Ectodermal cell (in vitro differentiated cells): Measurements from ENCODE around the gene SLC16A13.
"Not testable (repeated sequence)": the region's sequence is repeated elsewhere in the genome, so short reads cannot be mapped to it uniquely, and the experiment has no call there.

Source experiments
- H3K27ac ChIP-seq: 2 replicates; pipeline ENCODE4 v1.7.0; 2013; ENCODE audit warnings: mild to moderate bottlenecking, low read depth, low read length; ENCODE audit not compliant: insufficient read depth, poor library complexity, severe bottlenecking
- H3K27me3 ChIP-seq: 2 replicates; pipeline ENCODE4 v1.7.0; 2013; ENCODE audit warnings: mild to moderate bottlenecking, low read length; ENCODE audit not compliant: insufficient read depth, control insufficient read depth, poor library complexity, severe bottlenecking
- H3K36me3 ChIP-seq: one replicate; pipeline ENCODE4 v1.7.0; 2013; ENCODE audit warnings: low read length; ENCODE audit not compliant: control insufficient read depth, insufficient read depth
- H3K4me1 ChIP-seq: one replicate; pipeline ENCODE4 v1.7.0; 2013; ENCODE audit warnings: low read length; ENCODE audit not compliant: control insufficient read depth, insufficient read depth
- H3K4me3 ChIP-seq: 2 replicates; pipeline ENCODE4 v1.7.0; 2013; ENCODE audit warnings: low read depth, low read length, control low read depth; ENCODE audit not compliant: insufficient read depth
- H3K9me3 ChIP-seq: 2 replicates; pipeline ENCODE4 v1.7.0; 2013; ENCODE audit warnings: mild to moderate bottlenecking, low read length, moderate library complexity; ENCODE audit not compliant: control insufficient read depth
- WGBS, 2 experiments: methylation state at CpG; one replicate each; pipeline ENCODE4 v1.1.7; 2013; ENCODE audit warnings: missing lambda C conversion rate in 2 of 2; 5-methylcytosine and 5-hydroxymethylcytosine counted together

Gene SLC16A13

DNA sequence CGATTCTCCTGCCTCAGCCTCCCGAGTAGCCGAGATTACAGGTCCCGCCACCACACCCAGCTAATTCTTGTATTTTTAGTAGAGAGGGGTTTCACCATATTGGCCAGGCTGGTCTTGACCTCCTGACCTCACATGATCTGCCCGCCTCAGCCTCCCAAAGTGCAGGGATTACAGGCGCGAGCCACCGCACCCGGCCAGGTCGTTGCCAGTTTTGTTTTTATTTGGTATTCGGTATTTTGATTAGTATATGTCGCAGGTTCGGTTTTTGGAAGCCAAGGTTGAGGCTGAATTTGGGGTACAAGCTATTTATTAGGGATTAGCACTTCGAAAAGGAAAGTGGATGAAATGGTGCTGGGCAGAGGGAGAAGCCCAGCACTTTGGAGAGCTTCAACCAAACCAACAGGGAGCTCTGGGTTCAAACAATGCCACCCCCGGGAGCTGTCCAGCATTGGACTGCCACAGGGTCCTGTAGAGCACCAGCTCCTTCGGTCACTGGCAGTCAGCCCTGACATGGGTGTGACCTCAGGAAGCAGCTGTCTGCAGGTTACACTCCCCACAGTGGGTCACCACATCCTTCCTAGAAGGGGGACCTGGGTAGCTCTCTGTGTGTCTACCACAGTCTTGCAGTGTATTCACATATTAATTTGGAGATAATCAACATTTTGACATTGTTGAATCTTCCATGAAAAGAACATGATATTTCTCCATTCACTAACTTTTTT, 45.7 kb downstream of the SLC16A13 start:
- H3K4me3 ChIP-seq, result no peak overlapping the region
- WGBS, 2 experiments, result 90 to 93% methylated on average over 16 of the region's 16 CpGs
- H3K4me1 ChIP-seq, result no peaks in the 10 kb centered on the region
- no peaks in the 10 kb centered on the region for H3K36me3 ChIP-seq
- H3K27me3 ChIP-seq, result no peaks in the 10 kb centered on the region
- no peaks in the 10 kb centered on the region for H3K9me3 ChIP-seq
- H3K27ac ChIP-seq, result no peak overlapping the region

DNA sequence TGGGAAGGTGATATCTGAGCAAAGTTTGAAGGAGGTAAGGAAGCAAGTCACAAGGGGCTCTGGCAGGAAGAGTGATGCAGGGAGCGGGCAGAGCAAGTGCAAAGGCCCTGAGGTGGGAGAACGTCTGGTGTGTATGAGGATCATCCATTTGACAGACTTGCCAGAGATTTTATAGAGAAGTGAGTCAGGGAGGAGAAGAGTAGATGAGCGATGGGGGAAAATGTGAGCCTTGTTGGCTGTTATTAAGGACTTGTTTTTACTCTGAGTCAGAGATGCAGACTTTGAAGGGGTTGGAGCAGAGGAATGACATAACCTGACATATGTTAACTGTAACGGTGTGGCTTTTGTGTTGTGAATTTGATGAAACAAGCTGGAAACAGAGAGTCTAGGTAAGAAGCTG, 47.8 kb downstream of the SLC16A13 start:
- no peaks in the 10 kb centered on the region for H3K4me1 ChIP-seq
- H3K9me3 ChIP-seq, result no peaks in the 10 kb centered on the region
- no peaks in the 10 kb centered on the region for H3K27me3 ChIP-seq
- no peak overlapping the region for H3K27ac ChIP-seq
- no peak overlapping the region for H3K4me3 ChIP-seq
- WGBS, 2 experiments, result 92 to 93% methylated on average over 4 of the region's 4 CpGs
- no peaks in the 10 kb centered on the region for H3K36me3 ChIP-seq

DNA sequence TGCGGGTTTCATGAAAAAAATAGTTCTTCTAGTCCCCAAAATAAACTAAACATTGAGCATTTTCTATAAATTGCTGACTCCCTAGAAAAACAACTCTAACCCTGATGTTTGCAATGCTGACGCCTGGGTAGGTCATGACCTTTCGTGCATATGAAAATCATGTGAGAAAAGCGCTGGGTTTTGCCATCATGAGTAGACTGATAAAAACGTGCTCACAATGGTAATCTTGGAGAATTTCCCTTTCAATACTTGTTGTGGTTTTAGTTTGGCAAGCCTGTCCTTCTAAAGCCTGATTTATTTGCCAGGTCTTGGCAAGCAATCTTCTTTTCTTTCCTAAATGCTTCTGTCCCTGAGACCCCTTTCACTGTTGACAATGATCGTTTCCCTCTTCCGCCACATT, 48.3 kb downstream of the SLC16A13 start:
- WGBS, 2 experiments, result 88 to 90% methylated on average over 7 of the region's 7 CpGs
- no peaks in the 10 kb centered on the region for H3K27me3 ChIP-seq
- no peak overlapping the region for H3K27ac ChIP-seq
- no peaks in the 10 kb centered on the region for H3K36me3 ChIP-seq
- no peak overlapping the region for H3K4me3 ChIP-seq
- no peaks in the 10 kb centered on the region for H3K9me3 ChIP-seq
- H3K4me1 ChIP-seq, result no peaks in the 10 kb centered on the region

DNA sequence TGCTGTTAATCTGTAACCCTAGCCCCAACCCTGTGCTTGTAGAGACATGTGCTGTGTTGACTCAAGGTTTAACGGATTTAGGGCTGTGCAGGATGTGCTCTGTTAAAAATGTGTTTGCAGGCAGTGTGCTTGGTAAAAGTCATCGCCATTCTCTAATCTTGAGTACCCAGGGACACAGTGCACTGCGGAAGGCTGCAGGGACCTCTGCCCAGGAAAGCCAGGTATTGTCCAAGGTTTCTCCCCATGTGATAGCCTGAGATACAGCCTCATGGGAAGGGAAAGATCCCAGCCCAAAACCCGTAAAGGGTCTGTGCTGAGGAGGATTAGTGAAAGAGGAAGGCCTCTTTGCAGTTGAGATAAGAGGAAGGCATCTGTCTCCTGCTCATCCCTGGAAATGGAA, 52.6 kb downstream of the SLC16A13 start:
- not testable (repeated sequence) for H3K9me3 ChIP-seq, H3K27me3 ChIP-seq, H3K4me3 ChIP-seq, H3K27ac ChIP-seq, H3K36me3 ChIP-seq, H3K4me1 ChIP-seq
- 87 to 89% methylated on average over 4 of the region's 4 CpGs for WGBS, 2 experiments

DNA sequence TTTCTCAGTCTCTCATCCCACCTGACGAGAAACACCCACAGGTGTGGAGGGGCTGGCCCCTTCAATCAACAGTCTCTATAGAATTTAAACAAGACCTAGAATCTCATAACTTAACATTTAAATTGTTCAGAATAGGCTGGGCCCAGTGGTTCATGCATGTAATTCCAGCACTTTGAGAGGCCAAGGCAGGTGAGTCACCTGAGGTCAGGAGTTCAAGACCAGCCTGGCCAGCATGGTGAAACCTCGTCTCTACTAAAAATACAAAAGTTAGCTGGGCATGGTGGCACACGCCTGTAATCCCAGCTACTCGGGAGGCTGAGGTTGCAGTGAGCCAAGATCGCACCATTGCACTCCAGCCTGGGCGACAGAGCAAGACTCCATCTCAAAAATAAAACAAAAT, 53.8 kb downstream of the SLC16A13 start:
- not testable (repeated sequence) for H3K4me3 ChIP-seq, H3K27me3 ChIP-seq, H3K27ac ChIP-seq, H3K4me1 ChIP-seq, H3K36me3 ChIP-seq, H3K9me3 ChIP-seq
- 89 to 94% methylated on average over 6 of the region's 6 CpGs for WGBS, 2 experiments
